Activated T-helper 17 cell treated with anti-CD3 and anti-CD28 coated beads, Interleukin-2, amount 50 U/mL, for 72 hours (primary cell): Measurements from ENCODE around the gene FBXW12. TPM values are rescaled to one million over a fixed set of nuclear protein-coding genes. Genes with fewer than 3 reads are reported as not detected.

ENCODE experiments used
- ATAC-seq: fragments of 150-1000 bp; cut with Tn5 transposase; replicated peaks from 2 replicates; pipeline ENCODE4 v1.10.0; 2021; ENCODE audit warnings: mild to moderate bottlenecking, moderate library complexity
- H3K27ac Mint-ChIP-seq: one replicate; pipeline ENCODE4 v1.8.0; 2022; ENCODE audit warnings: mixed read lengths
- H3K27me3 Mint-ChIP-seq: one replicate; pipeline ENCODE4 v1.8.0; 2022; ENCODE audit warnings: mixed read lengths
- H3K36me3 Mint-ChIP-seq: one replicate; pipeline ENCODE4 v1.8.0; 2022; ENCODE audit warnings: low read depth, mild to moderate bottlenecking, mixed read lengths
- H3K4me1 Mint-ChIP-seq: one replicate; pipeline ENCODE4 v1.8.0; 2022; ENCODE audit warnings: mixed read lengths
- H3K4me3 Mint-ChIP-seq: one replicate; pipeline ENCODE4 v1.8.0; 2022; ENCODE audit warnings: mild to moderate bottlenecking, mixed read lengths
- H3K9me3 Mint-ChIP-seq: one replicate; pipeline ENCODE4 v1.8.0; 2022; ENCODE audit warnings: mixed read lengths
- total RNA-seq, 2 donors: library from RNA; stranded (reverse); gene quantifications; one replicate each; pipeline ENCODE4 v1.2.3, GENCODE V29; 2022

Gene FBXW12
- total RNA-seq, 2 donors from 2014 or later = not detected

DNA sequence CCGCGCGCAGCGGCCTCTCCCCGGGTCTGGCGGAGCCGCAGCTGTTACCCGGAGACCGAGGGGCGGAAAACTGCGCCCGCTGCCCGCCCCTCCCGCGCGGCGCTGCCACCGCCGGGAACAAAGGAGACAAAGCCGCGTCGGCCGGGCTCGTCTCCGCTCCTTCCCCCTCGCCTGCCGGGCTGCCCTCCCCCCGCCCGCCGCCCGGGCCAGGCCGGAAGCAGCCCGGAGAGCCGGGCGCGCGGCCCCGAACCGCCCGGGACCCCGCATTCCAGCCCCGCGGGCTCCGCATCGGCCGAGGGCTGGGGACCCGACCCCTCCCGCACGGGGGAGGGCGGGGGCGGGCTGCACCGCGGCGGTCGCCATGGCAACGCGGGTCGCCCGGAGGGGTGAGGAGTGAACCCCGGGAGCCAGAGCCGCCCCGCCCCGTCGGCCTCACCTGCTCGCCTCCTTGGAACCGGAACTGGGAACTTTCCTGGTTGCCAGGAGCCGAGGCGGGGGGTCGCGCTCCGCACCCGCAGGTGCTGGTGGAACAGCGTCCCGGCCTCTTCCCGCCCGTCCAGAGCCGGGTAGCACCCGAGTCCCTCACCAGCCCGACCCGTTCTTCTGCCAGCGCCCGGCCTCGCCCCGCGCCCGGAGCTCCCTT is 57.4 kb downstream of the FBXW12 start:
- ATAC-seq = peak; percentile 79
- Mint-ChIP-seq H3K4me3 (peak overlapping the region; percentile 71), H3K27me3 (no peaks in the 10 kb centered on the region), H3K9me3 (no peaks in the 10 kb centered on the region), H3K36me3 (peaks cover 23% of the 10 kb centered on the region), H3K27ac (peak overlapping the region; percentile 75), H3K4me1 (no peaks in the 10 kb centered on the region)

DNA sequence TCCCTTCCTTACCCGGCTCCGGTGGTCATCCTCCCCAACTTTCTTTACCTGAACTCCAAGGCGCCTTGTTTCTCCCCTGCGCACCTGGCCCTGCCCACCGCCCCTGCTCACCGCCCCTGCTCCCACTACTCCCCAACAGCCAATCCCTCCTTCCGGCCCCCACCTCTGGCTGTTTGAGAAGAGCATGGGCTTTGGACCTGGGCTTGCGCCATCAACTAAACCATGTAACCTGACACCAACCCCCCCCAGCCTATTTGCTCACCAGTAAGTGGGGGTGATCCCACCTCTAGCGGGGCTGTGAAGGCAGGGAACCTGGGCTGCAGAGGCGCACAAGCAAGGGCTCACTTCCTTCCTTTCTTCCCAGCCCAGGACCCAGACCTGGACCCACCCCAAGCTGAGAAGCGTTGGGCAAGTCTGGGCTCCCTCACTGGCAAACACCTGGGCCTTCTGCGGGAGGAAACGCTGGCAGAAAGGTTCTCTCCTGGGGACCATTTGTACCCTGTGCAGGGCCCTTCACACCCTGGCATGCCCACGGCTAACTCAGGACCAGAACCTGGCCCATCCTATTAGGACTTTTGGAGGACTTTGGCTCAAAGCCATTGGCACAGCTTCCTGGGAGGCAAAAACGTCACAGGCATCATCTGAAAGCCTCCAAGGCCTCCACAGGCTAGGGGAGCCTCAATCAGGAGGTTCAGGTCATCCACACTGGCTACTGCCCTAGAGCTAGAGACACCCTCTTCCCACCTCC is 58.1 kb downstream of the FBXW12 start, which contains the start of gene PLXNB1:
PLXNB1 (minus strand) TSS at position 127 of the 748 bp plus-strand sequence. CDS start 5,475 bp downstream, outside the sequence.
- Mint-ChIP-seq H3K27me3 (no peaks in the 10 kb centered on the region), H3K9me3 (no peaks in the 10 kb centered on the region), H3K27ac (peak within 1 kb of the TSS; percentile 75), H3K4me3 (peak within 1 kb of the TSS; percentile 71), H3K36me3 (peaks cover 25% of the 10 kb centered on the region), H3K4me1 (no peaks in the 10 kb centered on the region)
- ATAC-seq = no peak

DNA sequence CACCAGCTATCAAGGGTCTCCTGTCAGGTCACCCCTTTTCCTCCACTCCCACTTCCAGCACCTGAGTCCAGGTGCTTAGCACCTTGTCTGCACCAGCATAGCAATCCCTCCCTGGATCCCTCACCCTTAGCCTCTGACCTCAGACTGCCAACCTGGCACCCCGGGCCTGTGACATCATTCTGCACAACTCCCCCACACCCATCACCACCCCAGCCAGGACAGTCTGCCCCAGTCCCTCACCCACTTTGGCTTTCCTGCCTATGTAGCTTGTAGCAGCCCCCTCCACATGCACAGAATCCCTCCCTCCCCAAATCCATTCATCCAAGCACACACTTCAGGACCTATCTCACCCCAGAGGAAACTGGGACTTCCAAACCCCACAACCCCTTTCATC is 58.7 kb downstream of the FBXW12 start:
- Mint-ChIP-seq H3K4me1 (no peaks in the 10 kb centered on the region), H3K27me3 (no peaks in the 10 kb centered on the region), H3K36me3 (peaks cover 25% of the 10 kb centered on the region), H3K4me3 (peak overlapping the region; percentile 71), H3K9me3 (no peaks in the 10 kb centered on the region), H3K27ac (peak overlapping the region; percentile 75)
- no peak for ATAC-seq

DNA sequence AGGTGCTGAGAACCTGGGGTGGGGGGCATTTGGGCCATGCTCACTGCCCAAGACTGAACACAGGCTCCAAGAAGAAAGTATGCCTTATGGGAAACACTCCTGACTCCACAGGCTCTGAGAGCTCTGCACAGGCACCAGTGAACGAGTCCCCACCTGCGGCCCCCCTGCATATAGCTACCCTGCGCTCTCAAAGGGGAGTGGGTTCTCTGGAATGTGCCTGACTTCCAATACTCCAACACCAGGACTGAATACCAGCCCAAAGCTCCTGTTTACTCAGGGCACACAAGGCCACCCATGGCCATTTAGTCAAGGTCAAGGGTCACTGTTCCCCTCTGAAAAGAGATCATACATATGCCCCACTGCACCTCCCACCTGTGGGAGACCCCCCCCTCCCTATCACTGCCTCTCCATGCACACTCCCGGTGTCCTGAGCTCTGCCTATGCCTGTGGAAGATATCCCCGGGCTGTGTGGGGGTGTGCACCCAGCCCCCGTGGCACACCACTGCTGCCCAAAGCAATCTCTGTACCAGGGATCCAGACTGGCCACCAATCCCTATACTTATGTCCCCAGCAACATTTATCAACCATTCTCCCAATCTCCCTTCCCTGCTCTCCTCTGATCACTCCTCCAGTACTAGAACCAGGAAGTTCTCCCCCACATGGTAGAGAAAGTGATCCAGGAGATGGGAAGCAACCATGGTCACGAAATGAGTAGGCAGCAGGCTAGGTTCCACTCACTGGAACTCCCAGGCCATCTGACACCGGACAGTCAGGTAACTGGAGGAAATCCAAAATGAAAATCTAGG is 59.4 kb downstream of the FBXW12 start:
- no peaks in the 10 kb centered on the region for H3K4me1 Mint-ChIP-seq
- H3K27me3 Mint-ChIP-seq = no peaks in the 10 kb centered on the region
- H3K27ac Mint-ChIP-seq = peak overlapping the region; percentile 75
- peaks cover 25% of the 10 kb centered on the region for H3K36me3 Mint-ChIP-seq
- H3K4me3 Mint-ChIP-seq = peak overlapping the region; percentile 71
- ATAC-seq = no peak
- no peaks in the 10 kb centered on the region for H3K9me3 Mint-ChIP-seq

DNA sequence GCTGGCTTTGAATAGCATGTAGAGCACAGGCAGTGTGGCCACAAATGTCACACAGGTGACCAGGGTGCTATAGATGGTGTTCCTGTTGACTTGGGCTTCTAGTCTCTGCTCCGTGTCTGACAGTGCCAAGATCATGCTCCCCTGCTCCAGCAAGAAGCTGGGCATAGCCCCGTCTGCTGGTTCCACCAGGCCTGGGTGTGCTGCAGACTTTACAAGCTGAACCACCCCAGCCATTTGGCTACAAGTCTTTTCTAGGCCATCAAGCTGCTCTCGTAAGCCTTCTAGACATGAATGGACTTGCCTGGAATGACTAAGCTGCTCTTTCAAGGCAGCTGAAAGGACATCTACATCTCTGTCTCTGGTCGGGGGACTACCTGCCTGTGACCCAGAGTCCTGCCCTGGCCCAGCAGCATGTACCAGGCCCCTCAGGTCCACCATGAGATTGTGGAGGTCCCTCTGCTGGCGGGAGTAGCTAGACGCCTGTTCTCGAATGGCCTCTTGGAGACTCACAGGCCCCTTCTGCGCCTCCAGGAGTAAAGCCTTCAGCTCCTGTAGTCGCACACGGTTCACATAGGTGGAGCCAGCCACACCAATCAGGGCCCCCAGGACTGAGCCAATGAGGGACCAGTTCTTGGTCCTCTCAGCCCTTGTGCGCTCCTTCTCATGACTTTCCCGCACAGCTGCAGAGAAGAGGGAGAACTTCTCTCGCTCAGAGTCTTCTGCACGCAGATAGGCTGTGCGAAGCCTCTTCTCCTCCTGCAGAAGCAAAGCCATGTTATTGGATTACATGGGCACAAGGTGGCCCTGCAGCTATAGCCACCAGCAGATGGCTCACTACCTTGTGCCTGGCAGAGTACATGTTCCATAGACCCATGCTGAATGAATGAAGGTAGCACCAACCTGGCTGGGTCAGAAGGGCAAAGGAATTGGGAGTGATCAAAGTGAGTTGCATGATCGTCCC is 60.7 kb downstream of the FBXW12 start:
- Mint-ChIP-seq H3K4me3 (no peak overlapping the region), H3K27ac (no peak overlapping the region), H3K27me3 (no peaks in the 10 kb centered on the region), H3K4me1 (no peaks in the 10 kb centered on the region), H3K36me3 (peaks cover 25% of the 10 kb centered on the region), H3K9me3 (no peaks in the 10 kb centered on the region)
- no peak for ATAC-seq

DNA sequence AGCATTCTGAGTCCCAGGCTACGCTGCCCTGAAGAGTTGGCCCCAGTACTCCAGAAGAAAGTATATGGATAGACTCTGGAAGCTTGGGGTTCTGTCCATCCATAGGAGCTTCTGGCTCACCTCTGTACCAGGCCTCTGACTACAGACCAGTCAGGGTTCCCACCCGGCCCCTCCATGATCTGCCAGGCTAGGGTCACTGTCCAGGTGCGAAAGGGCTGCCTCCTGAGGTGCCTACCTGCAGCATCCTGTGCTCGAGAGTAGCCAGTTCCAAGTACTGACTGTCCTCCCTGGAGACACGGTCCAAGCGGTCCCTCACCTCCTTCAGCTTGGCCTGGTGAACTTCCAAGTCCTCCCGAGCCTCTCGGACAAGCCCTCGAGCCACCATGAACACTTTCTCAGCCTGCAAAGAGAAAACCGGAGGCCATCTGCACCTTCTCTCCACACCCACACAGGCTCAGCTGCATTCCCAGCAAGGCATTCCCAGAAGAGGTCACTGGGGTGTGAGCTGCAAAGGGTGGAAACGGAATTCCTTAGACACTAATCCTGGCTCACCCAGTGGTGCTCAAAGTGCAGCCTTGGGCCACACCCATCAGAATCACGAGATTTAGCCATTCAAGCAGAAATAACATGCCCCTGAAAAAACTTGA is 61.6 kb downstream of the FBXW12 start:
- Mint-ChIP-seq H3K9me3 (no peaks in the 10 kb centered on the region), H3K27ac (no peak overlapping the region), H3K27me3 (no peaks in the 10 kb centered on the region), H3K4me1 (peaks cover 5% of the 10 kb centered on the region), H3K4me3 (no peak overlapping the region), H3K36me3 (peaks cover 25% of the 10 kb centered on the region)
- ATAC-seq = no peak

DNA sequence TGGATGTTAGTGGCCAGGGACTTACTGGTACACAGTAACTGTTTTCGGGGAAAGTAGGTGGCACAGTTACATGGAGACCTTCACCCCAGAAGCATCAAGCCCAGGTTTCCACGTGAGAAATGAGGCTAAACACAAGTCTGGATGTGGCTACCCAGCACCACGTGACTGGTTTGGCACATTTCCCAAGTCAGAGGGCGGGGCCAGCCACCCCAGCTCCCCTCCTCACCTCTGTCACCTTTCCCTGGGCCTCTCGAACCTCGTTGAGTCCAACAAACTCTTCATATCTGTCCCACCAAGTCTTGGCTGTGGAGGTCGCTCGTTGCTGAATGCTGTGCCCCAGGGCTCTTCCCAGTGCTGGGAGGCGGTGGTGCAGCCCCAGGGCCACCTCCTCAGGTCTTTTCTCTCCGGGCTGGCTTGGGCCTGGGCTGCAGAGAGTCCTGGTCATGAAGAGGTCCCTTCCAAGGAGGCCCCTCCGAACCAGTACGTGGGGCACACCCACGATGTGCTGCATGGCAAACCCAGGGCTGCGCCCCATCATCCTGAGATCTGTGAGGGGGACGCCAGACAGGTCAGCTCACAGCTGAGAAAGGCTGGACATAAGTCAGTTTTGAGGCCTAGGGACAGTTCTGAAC is 62.7 kb downstream of the FBXW12 start:
- no peaks in the 10 kb centered on the region for H3K27me3 Mint-ChIP-seq
- ATAC-seq = no peak

DNA sequence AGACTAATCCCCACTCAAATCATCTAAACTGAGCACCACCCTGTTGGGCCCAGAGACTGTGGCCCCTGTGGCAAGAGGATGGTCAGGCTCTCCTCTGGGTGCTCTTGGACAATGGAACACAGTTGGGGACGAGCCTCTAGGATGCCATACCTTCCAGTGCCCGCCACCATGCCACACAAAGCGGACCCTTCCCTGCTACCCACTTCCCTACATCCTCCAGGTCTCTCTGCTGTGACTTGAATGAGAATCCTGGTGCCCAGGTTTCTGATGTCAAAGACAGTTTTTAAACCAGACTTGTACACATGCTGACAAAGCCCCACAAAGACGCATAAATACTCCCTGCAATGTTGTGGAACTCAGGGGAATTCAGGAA is 63.2 kb downstream of the FBXW12 start:
- peaks cover 31% of the 10 kb centered on the region for H3K36me3 Mint-ChIP-seq
- no peak for ATAC-seq
- H3K27ac Mint-ChIP-seq = no peak overlapping the region
- no peaks in the 10 kb centered on the region for H3K9me3 Mint-ChIP-seq
- H3K4me3 Mint-ChIP-seq = no peak overlapping the region
- H3K4me1 Mint-ChIP-seq = peaks cover 16% of the 10 kb centered on the region
- H3K27me3 Mint-ChIP-seq = no peaks in the 10 kb centered on the region

More for the DNA sequence above, 62.7 kb downstream of the FBXW12 start:
- H3K27ac Mint-ChIP-seq = no peak overlapping the region
- no peak overlapping the region for H3K4me3 Mint-ChIP-seq
- no peaks in the 10 kb centered on the region for H3K9me3 Mint-ChIP-seq
- H3K36me3 Mint-ChIP-seq = peaks cover 26% of the 10 kb centered on the region
- peaks cover 13% of the 10 kb centered on the region for H3K4me1 Mint-ChIP-seq

DNA sequence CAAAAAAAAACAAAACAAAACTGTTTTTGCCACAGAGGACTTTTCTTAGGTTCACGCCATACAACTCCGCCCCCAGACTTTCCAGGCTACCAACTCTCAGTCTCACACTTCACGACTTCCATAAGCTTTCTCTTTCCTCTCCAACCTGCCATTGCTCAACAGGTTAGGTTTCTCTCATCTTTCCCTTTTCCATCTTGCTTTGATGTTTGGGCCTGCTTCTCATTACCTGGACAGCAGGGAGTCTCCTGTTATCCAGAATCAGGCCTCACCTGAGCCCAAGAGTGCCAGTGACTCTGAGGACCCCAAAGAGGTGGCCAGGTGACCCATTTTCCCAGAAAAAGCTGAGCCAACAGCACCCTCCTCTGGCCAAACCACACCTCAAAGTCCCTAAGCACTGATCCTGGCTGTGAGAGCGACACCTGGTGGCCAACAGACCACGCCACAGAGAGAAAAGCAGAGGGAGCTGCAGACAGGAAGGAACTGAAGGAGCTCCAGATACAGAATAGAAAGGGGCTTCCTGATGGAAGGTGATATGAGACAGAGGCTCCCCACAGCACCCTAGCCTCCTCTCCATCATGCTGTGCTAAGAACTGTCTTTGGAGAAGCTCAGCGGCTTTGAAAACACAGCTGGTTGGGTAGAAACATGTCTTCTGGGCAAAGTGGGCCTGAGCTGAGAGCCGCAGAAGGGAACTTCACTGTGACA is 63.9 kb downstream of the FBXW12 start:
- Mint-ChIP-seq H3K27ac (no peak overlapping the region), H3K36me3 (peaks cover 39% of the 10 kb centered on the region), H3K4me1 (peaks cover 16% of the 10 kb centered on the region), H3K4me3 (no peak overlapping the region), H3K9me3 (no peaks in the 10 kb centered on the region), H3K27me3 (no peaks in the 10 kb centered on the region)
- ATAC-seq = peak; percentile 44

DNA sequence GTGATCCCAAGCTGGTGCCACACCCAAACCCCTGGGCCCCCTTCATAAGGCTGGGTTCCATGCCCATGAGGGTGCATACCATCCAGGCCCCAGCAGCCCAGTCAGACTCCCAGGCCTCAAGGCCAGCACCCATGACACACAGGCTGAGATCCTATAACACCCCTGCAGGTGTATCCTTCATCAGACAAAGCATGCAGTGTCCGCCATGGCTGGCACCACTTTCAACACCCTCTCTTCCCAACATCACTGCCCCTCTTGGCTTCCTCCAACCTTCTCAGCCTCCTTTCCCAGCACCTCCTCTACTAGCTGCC is 64.4 kb downstream of the FBXW12 start:
- no peak for ATAC-seq
- Mint-ChIP-seq H3K27ac (no peak overlapping the region), H3K36me3 (peaks cover 39% of the 10 kb centered on the region), H3K4me1 (peaks cover 16% of the 10 kb centered on the region), H3K4me3 (no peak overlapping the region), H3K27me3 (no peaks in the 10 kb centered on the region), H3K9me3 (no peaks in the 10 kb centered on the region)

DNA sequence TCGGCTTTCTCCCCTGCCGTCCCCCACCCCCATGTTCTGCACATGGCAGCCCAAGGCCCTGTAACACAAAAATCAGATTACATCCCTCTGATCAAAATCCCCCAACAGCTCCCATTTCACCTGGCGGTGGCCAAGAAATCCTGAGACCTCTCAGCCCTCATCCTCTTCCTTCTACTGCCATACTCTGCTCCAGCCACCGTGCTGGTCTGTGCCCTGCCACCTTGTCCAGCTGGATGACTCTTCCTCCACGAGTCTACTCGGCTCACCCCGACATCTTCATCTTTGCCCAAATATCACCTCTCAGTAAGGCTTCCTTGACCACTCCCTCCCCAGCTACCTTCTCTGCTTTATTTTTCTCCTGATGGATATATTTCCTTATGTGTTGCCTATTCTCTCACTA is 64.8 kb downstream of the FBXW12 start:
- peaks cover 16% of the 10 kb centered on the region for H3K4me1 Mint-ChIP-seq
- H3K27me3 Mint-ChIP-seq = no peaks in the 10 kb centered on the region
- H3K9me3 Mint-ChIP-seq = no peaks in the 10 kb centered on the region
- no peak overlapping the region for H3K27ac Mint-ChIP-seq
- no peak overlapping the region for H3K4me3 Mint-ChIP-seq
- H3K36me3 Mint-ChIP-seq = peaks cover 39% of the 10 kb centered on the region
- ATAC-seq = no peak

DNA sequence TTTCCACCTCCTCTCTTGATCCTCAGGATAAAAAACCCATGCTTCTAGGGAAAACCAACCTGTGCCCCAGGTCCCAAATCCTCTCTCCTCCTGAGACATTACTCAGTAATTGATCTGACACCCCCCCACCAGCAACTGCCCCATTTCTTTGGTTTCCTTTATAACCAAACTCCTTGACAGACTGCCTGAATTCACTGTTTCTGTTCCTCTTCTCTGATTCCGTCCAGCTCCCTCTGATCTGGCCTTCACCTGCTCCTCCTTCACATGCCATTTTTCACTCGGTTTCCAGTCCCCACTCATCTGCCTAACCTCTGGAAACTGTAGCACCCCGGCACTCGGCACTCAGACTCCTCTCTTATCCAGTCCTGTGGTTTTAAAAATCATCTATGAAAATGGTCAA is 65.8 kb downstream of the FBXW12 start:
- Mint-ChIP-seq H3K4me1 (peaks cover 16% of the 10 kb centered on the region), H3K36me3 (peaks cover 40% of the 10 kb centered on the region), H3K4me3 (no peak overlapping the region), H3K9me3 (no peaks in the 10 kb centered on the region), H3K27me3 (no peaks in the 10 kb centered on the region), H3K27ac (peak overlapping the region; percentile 10)
- no peak for ATAC-seq
